ENCODE measurements around the gene DMBX1.

DNA sequence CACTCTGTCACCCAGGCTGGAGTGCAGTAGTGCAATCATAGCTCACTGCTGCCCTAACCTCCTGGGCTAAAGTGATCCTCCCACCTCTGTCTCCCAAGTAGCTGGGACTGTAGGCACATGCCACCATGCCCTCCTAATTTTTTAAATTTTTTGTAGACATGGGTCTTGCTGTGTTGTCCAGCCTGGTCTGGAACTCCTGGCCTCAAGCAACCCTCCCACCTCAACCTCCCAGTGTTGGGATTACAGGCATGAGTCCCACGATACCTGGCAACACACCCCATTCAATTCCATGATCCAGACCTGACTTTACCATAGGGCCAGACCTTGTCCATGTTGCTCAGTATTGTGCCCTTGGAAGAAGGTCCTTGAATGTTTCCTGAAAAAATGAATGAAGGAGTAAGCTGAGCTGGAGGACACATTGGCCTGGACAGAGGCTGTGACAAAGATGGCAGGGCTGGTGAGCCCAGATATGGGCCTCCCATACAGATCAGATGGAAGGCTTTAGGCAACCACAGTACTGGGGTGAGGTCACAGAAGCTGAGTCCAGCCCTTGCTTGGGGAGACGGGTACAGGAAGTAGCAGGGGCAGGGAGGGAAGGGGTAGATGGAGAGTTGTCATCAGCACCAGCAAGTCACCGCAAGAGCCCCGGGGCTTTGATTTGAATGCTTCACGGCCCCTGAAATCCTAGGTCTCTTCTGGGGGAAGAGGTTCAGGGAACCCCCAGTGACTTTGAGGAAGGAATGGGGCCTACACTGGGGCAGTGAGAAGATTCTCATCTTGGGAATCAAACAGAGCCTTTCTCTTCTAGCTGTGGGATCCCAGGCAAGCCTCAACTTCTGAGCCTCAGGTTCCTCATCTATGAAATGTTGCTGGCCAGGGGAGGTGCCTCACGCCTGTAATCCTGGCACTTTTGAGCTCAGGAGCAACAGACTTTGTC, 40.1 kb upstream of the DMBX1 start:
- TF ChIP-seq, protein P1, sequence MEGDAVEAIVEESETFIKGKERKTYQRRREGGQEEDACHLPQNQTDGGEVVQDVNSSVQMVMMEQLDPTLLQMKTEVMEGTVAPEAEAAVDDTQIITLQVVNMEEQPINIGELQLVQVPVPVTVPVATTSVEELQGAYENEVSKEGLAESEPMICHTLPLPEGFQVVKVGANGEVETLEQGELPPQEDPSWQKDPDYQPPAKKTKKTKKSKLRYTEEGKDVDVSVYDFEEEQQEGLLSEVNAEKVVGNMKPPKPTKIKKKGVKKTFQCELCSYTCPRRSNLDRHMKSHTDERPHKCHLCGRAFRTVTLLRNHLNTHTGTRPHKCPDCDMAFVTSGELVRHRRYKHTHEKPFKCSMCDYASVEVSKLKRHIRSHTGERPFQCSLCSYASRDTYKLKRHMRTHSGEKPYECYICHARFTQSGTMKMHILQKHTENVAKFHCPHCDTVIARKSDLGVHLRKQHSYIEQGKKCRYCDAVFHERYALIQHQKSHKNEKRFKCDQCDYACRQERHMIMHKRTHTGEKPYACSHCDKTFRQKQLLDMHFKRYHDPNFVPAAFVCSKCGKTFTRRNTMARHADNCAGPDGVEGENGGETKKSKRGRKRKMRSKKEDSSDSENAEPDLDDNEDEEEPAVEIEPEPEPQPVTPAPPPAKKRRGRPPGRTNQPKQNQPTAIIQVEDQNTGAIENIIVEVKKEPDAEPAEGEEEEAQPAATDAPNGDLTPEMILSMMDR (IDR thresholded peaks at IDR 0.05) = no peak
- no peak for TF ChIP-seq POLR2A (IDR thresholded peaks at IDR 0.05)

All from lower leg skin (tissue), 3 donors.